D721Med (cell line): ENCODE measurements around the gene CDH24.

Experiments used
- DNase-seq: peaks from one replicate; pipeline ENCODE4 v3.0.0; 2011; ENCODE audit warnings: low spot score; ENCODE audit not compliant: insufficient read length
- FAIRE-seq: peaks from 2 replicates; lab custom pipeline; 2011; peaks lifted over from hg19 to GRCh38; lab: Jason Lieb, UNC
- TF ChIP-seq, protein P1 (sequence below): IDR thresholded peaks from 2 replicates; pipeline ENCODE4 v1.5.1; 2012; ENCODE audit warnings: mild to moderate bottlenecking, control low read depth; ENCODE audit not compliant: insufficient read depth; ENCODE audit errors: missing control alignments

CDH24 gene

DNA sequence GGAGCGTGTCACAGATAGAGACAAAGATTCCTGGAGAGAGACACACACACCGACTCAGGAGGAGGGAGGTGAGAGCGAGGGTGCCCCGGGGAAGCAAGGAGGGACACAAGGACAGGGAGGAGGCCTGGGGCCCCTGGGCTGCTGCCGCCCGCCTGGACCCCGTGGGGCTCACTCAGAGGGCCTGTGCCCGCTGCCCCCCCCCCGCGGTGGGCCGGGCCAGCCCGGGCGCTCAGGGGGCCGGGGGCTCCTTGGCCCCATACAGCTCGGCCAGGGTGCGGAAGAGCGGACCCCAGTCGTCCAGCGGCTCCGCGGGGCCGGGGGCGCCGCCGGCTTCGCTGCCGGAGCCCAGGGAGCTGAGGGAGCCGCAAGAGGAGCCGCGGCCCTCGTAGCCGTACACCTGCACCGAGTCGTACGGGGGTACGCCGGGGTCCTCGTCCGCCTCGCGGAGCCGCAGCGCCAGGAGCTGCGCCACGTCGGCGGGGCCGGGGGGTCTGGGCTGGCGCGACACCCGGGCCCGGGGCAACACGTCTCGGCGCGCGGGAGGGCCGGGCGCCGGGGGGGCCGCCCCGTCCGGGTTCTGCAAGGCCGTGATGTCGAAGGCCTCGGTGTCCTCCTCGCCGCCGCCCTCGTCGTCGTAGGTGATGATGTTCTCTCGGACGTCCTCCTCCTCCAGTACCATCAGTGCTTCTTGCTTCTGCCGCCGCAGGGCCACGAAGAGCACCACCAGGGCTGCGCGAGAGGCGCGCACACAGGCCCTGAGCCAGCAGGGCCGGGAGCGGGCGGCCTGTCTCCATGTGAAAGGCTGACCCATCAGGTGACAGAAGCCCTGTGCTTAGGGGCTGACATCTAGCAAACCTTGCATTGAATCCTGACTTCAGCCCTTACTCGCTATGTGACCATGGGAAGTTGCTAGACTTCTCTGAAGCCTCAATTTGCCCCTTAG lies 9.3 kb downstream of the CDH24 start:
- TF ChIP-seq, protein P1, sequence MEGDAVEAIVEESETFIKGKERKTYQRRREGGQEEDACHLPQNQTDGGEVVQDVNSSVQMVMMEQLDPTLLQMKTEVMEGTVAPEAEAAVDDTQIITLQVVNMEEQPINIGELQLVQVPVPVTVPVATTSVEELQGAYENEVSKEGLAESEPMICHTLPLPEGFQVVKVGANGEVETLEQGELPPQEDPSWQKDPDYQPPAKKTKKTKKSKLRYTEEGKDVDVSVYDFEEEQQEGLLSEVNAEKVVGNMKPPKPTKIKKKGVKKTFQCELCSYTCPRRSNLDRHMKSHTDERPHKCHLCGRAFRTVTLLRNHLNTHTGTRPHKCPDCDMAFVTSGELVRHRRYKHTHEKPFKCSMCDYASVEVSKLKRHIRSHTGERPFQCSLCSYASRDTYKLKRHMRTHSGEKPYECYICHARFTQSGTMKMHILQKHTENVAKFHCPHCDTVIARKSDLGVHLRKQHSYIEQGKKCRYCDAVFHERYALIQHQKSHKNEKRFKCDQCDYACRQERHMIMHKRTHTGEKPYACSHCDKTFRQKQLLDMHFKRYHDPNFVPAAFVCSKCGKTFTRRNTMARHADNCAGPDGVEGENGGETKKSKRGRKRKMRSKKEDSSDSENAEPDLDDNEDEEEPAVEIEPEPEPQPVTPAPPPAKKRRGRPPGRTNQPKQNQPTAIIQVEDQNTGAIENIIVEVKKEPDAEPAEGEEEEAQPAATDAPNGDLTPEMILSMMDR = no peak
- DNase-seq = no peak
- FAIRE-seq = no peak

DNA sequence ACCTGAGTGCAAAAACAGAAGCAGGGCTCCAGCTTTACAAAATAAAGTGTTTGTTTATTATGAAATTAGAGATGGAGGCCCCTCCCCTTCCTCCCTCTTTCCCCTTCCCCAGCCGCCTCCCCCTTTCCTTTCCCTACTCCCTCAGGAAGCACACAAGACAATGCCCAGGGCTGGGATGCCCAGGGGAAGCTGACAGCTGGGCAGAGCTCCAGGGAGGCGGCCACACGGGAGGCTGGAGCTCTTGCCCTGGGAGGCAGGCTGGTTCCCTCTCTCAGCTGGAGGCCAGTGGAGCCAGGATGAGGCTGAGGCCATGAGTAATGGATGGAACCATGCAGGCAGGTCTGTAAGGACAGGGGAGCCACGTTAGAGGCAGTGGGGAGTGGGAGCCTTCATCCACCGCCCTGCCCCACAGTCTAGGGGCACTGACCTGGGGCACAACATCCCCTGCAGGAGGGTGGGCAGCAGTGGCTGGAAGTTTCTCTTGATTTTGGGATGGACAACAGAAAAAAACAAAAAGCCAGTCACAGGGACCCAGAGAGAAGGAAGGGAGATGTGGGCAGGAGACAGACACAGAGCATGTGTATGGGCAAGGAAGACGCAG lies 10.2 kb downstream of the CDH24 start:
- FAIRE-seq (no peak), DNase-seq (no peak)
- TF ChIP-seq, protein P1 = no peak

DNA sequence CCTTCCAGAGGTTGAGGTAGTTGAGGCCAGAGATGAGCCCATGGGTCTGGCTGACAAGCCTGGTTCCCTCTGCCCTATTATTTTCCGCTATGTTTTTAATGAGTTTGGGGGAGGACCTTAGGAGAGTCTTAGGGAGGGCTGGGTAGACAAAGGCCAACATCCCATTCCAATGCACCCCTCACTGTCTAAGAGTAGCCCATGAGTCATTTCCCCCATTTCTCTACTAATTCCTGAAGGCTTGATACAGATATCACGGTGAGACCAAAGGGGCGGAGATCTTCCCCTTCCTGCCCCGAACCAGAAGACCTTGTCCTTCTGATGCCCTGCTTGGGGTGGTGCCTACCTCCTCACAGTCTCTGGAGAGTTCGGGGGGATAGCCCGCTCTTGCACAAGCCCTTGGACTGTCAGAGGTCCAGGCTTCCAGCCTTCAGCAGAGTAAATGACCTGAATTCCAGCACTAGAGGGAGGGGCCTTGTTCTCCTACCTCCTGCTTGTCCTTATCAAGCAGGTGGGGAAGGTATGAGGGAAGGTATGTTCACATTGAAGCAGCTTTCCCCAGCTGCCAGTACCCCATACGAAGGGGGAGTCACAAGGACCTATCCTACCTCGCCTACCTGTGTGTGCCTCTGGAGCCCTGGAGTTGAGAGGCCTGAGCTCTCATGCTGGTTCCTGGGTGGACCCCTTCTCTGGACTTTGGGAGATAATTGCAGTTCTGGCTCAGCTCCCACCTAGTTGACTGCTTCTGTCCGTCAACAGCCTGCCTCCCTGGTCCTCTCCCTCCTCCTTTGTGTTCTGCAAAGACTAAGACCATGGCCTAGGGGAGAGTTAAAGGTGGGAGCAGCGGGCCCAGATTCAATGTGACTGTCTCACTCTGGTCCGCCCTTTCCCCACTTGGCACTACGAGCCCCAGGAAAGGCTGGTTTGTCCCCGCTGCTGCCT lies 11.6 kb downstream of the CDH24 start:
- no peak for FAIRE-seq
- TF ChIP-seq, protein P1 = no peak
- DNase-seq = no peak

- TF ChIP-seq, protein P1 = no peak
- DNase-seq (no peak), FAIRE-seq (no peak)
Measured at GRCh38 chr14:23044840-23045239, 12.5 kb downstream of the CDH24 start.

DNA sequence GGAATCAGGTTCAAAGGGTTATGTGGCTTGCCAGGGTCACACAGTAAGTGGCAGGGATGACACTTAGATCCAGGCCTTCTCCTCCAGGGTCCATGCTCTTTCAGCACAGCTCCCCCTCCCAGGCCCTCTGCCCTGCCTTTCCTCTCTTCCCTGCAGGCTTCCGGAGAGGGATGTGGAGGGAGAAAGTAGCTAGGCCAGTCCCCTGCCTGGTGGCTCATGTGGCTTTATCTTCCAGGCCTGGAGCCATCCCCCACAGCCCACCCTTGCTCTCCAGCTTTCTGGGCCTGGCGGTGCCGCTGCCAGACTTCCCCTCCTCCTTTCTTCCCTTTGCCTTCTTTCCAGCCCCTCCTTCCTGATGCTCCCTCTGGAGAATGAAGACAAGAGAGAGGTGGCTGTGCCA lies 13.6 kb downstream of the CDH24 start:
- FAIRE-seq (no peak), DNase-seq (no peak)
- TF ChIP-seq, protein P1 = no peak

GRCh38 chr14:23043145-23043544 lies 14.2 kb downstream of the CDH24 start:
- TF ChIP-seq, protein P1 = no peak
- DNase-seq = no peak
- FAIRE-seq = no peak
